Measurements from ENCODE around the gene ZNF578. TPM values are rescaled to one million over a fixed set of nuclear protein-coding genes. Genes with fewer than 3 reads are reported as not detected.
"Not testable (repeated sequence)": the region's sequence is repeated elsewhere in the genome, so short reads cannot be mapped to it uniquely, and the experiment has no call there.

Gene ZNF578
- total RNA-seq, result 3.5 and 4.3 TPM in 2 replicates

- DNase-seq (ENCODE audit: extremely low read depth, low read depth, low spot score), result no peak
These were observed at the start of gene ZNF578 for GRCh38 chr19:52453324-52454094. ZNF578 (plus strand) TSS chr19:52453553; CDS start chr19:52501846, 48,293 bp downstream.

- DNase-seq (ENCODE audit: extremely low read depth, low read depth, low spot score), result no peak
These were observed 43.1 kb upstream of the ZNF578 start for GRCh38 chr19:52410276-52410675.

- DNase-seq (ENCODE audit: extremely low read depth, low read depth, low spot score), result no peak
These were observed 37.6 kb upstream of the ZNF578 start for GRCh38 chr19:52415711-52416110.

GRCh38 chr19:52428937-52429336 is 24.4 kb upstream of the ZNF578 start, which contains the start of gene ZNF534:
ZNF534 (plus strand) TSS chr19:52429148; CDS start chr19:52431475, 2,327 bp downstream.
- no peak for DNase-seq (ENCODE audit: extremely low read depth, low read depth, low spot score)

- no peak for DNase-seq (ENCODE audit: extremely low read depth, low read depth, low spot score)
These were observed 11.2 kb upstream of the ZNF578 start for GRCh38 chr19:52442179-52442578.

- no peak for DNase-seq (ENCODE audit: extremely low read depth, low read depth, low spot score)
These were observed 8.8 kb upstream of the ZNF578 start for GRCh38 chr19:52444506-52444905.

GRCh38 chr19:52451241-52451640 is 2.1 kb upstream of the ZNF578 start:
- DNase-seq (ENCODE audit: extremely low read depth, low read depth, low spot score), result no peak

GRCh38 chr19:52464798-52465470 is 11.6 kb downstream of the ZNF578 start:
- DNase-seq (ENCODE audit: extremely low read depth, low read depth, low spot score), result no peak

- no peak for DNase-seq (ENCODE audit: extremely low read depth, low read depth, low spot score)
These were observed 20.4 kb downstream of the ZNF578 start for GRCh38 chr19:52473655-52474350.

GRCh38 chr19:52474351-52475127 is 21.2 kb downstream of the ZNF578 start:
- DNase-seq (ENCODE audit: extremely low read depth, low read depth, low spot score), result no peak

- DNase-seq (ENCODE audit: extremely low read depth, low read depth, low spot score), result not testable (repeated sequence)
These were observed 30.9 kb downstream of the ZNF578 start for GRCh38 chr19:52484111-52484743.

- DNase-seq (ENCODE audit: extremely low read depth, low read depth, low spot score), result not testable (repeated sequence)
These were observed 31.7 kb downstream of the ZNF578 start for GRCh38 chr19:52485064-52485463.

- DNase-seq (ENCODE audit: extremely low read depth, low read depth, low spot score), result not testable (repeated sequence)
These were observed 32.3 kb downstream of the ZNF578 start for GRCh38 chr19:52485561-52486240.

- no peak for DNase-seq (ENCODE audit: extremely low read depth, low read depth, low spot score)
These were observed 39.0 kb downstream of the ZNF578 start for GRCh38 chr19:52492201-52492993.

GRCh38 chr19:52492994-52493470 is 39.7 kb downstream of the ZNF578 start:
- no peak for DNase-seq (ENCODE audit: extremely low read depth, low read depth, low spot score)

GRCh38 chr19:52494518-52494917 is 41.2 kb downstream of the ZNF578 start:
- DNase-seq (ENCODE audit: extremely low read depth, low read depth, low spot score), result no peak

GRCh38 chr19:52498571-52498970 is 45.2 kb downstream of the ZNF578 start:
- DNase-seq (ENCODE audit: extremely low read depth, low read depth, low spot score), result no peak

GRCh38 chr19:52500474-52500873 is 47.1 kb downstream of the ZNF578 start:
- not testable (repeated sequence) for DNase-seq (ENCODE audit: extremely low read depth, low read depth, low spot score)

- DNase-seq (ENCODE audit: extremely low read depth, low read depth, low spot score), result not testable (repeated sequence)
These were observed 47.6 kb downstream of the ZNF578 start for GRCh38 chr19:52500991-52501390.

Measured in glomerular endothelial cell (primary cell).